Cardiac muscle cell (in vitro differentiated cells and primary cell): ENCODE measurements around the gene ATP5MG. TPM values are rescaled to one million over a fixed set of nuclear protein-coding genes. Genes with fewer than 3 reads are reported as not detected.
A peak's percentile ranks its signal among the peaks of the same experiment; 100 is the strongest.

Experiments used
- DNase-seq, 2 donors: peaks; one replicate each; pipeline versions ENCODE4 v3.0.0 to v3.0.0-alpha.2; 2010 to 2017; ENCODE audit warnings: low read depth in 1 of 2, low spot score in 1 of 2
- H3K27ac ChIP-seq: fragments of 200-600 bp; sonication (generic); 2 replicates; pipeline ENCODE4 v1.5.1; 2016
- H3K27me3 ChIP-seq: fragments of 200-600 bp; sonication (generic); 2 replicates; pipeline ENCODE4 v1.6.0; 2016; ENCODE audit warnings: control low read depth
- H3K36me3 ChIP-seq: fragments of 200-600 bp; sonication (generic); 2 replicates; pipeline ENCODE4 v1.5.1; 2016; ENCODE audit warnings: control low read depth
- H3K4me1 ChIP-seq: fragments of 200-600 bp; sonication (generic); 2 replicates; pipeline ENCODE4 v1.8.1; 2017; ENCODE audit warnings: low read depth, mild to moderate bottlenecking, mixed run types
- H3K4me3 ChIP-seq: fragments of 200-600 bp; sonication (generic); 2 replicates; pipeline ENCODE4 v1.5.1; 2016; ENCODE audit warnings: mild to moderate bottlenecking
- H3K9me3 ChIP-seq: fragments of 200-600 bp; sonication (generic); 2 replicates; pipeline ENCODE4 v1.5.1; 2017; ENCODE audit warnings: low read depth, mild to moderate bottlenecking, control low read depth
- CTCF ChIP-seq: IDR thresholded peaks from 2 replicates; pipeline ENCODE4 v1.5.1; 2012; ENCODE audit warnings: low read depth, mild to moderate bottlenecking, low read length
- polyA plus RNA-seq: library from polyadenylated mRNA; unstranded; fragments of >200 nt; fragmentation: Nextera tagmentation; extraction: Ambion mirVana; gene quantifications from 2 replicates; pipeline ENCODE4 v1.2.1, GENCODE V29; 2016
- total RNA-seq: library from RNA; depleted of rRNA; stranded (reverse); fragments of >200 nt; gene quantifications from 2 replicates; pipeline ENCODE4 v1.2.3, GENCODE V29; 2016

ATP5MG gene
- total and polyA plus RNA-seq, 2 experiments from 2014 or later, result 65.3 to 884 TPM

GRCh38 chr11:118379497-118379896 is 21.9 kb upstream of the ATP5MG start:
- peaks cover 45% of the 10 kb centered on the region for H3K36me3 ChIP-seq

GRCh38 chr11:118380571-118380970 is 20.8 kb upstream of the ATP5MG start:
- peaks cover 48% of the 10 kb centered on the region for H3K36me3 ChIP-seq

More at GRCh38 chr11:118379497-118379896, 21.9 kb upstream of the ATP5MG start:
- H3K27me3 ChIP-seq, result no peaks in the 10 kb centered on the region
- no peak overlapping the region for H3K4me3 ChIP-seq
- no peak for TF ChIP-seq CTCF
- no peak overlapping the region for H3K27ac ChIP-seq
- H3K9me3 ChIP-seq, result no peaks in the 10 kb centered on the region
- H3K4me1 ChIP-seq, result no peaks in the 10 kb centered on the region
- no peak for DNase-seq

GRCh38 chr11:118382954-118383353 is 18.5 kb upstream of the ATP5MG start:
- TF ChIP-seq CTCF, result no peak
- no peaks in the 10 kb centered on the region for H3K4me1 ChIP-seq
- no peak for DNase-seq
- H3K9me3 ChIP-seq, result no peaks in the 10 kb centered on the region
- H3K36me3 ChIP-seq, result peaks cover 48% of the 10 kb centered on the region
- no peaks in the 10 kb centered on the region for H3K27me3 ChIP-seq
- H3K27ac ChIP-seq, result no peak overlapping the region
- H3K4me3 ChIP-seq, result no peak overlapping the region

More at GRCh38 chr11:118380571-118380970, 20.8 kb upstream of the ATP5MG start:
- Histone ChIP-seq H3K4me3 (no peak overlapping the region), H3K27ac (no peak overlapping the region), H3K27me3 (no peaks in the 10 kb centered on the region), H3K9me3 (no peaks in the 10 kb centered on the region), H3K4me1 (no peaks in the 10 kb centered on the region)
- TF ChIP-seq CTCF, result no peak
- peak in 1 of 2 donors; percentile 21 for DNase-seq

- Histone ChIP-seq H3K27me3 (no peaks in the 10 kb centered on the region), H3K27ac (no peak overlapping the region), H3K4me3 (no peak overlapping the region), H3K4me1 (no peaks in the 10 kb centered on the region), H3K9me3 (no peaks in the 10 kb centered on the region), H3K36me3 (peaks cover 50% of the 10 kb centered on the region)
- DNase-seq, result no peak
- TF ChIP-seq CTCF, result no peak
These were observed 17.7 kb upstream of the ATP5MG start for GRCh38 chr11:118383657-118384056.

GRCh38 chr11:118396097-118396501 is 5.3 kb upstream of the ATP5MG start:
- no peak overlapping the region for H3K27ac ChIP-seq
- no peak for DNase-seq
- H3K4me1 ChIP-seq, result no peaks in the 10 kb centered on the region
- no peaks in the 10 kb centered on the region for H3K9me3 ChIP-seq
- H3K4me3 ChIP-seq, result no peak overlapping the region
- no peaks in the 10 kb centered on the region for H3K27me3 ChIP-seq
- peaks cover 36% of the 10 kb centered on the region for H3K36me3 ChIP-seq
- TF ChIP-seq CTCF, result no peak

- no peak for TF ChIP-seq CTCF
- Histone ChIP-seq H3K4me3 (no peak overlapping the region), H3K27ac (no peak overlapping the region), H3K4me1 (no peaks in the 10 kb centered on the region), H3K9me3 (no peaks in the 10 kb centered on the region), H3K36me3 (peaks cover 31% of the 10 kb centered on the region), H3K27me3 (no peaks in the 10 kb centered on the region)
- no peak for DNase-seq
These were observed 4.0 kb upstream of the ATP5MG start for GRCh38 chr11:118397448-118397847.
